ENCODE data around the gene BCO2. TPM values are rescaled to one million over a fixed set of nuclear protein-coding genes. Genes with fewer than 3 reads are reported as not detected.

The BCO2 gene
- total RNA-seq, 1 donor from 2014 or later: not detected

DNA sequence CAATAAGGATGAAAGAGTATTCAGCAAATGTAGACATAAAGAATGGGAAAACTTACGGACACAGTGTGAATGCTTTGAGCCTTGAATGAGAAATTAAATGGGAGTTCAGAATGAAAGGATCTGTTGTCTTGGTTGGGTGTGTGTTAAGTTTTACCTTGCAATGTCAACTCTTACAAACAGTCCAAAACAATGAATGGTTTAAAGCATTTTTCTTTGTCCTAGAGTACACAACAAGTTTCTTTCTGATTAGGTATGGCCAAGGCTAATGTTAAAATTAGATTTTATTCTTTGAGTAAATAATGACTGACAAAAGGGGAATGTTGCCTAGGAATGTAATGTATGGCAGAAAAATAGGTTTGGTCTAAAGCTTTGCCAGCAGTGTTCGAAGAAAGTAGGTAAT is 53.4 kb downstream of the BCO2 start:
- H3K79me2 ChIP-seq (ENCODE audit: low read depth): peaks cover 32% of the 10 kb centered on the region

DNA sequence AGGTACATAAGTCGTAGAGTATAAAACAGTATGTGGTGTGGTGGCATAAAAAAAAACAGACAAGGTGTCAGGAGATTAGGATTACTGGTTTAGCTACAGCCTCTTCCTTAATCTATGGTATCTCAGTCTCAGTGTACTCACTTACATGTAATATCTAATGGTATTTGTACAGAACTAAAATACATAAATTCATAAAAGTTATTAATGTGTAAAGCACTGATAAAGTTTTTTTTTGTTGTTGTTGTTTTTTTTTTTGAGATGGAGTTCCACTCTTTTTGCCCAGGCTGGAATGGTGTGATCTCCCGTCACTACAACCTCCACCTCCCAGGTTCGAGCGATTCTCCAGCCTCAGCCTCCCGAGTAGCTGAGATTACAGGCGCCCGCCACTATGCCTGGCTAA is 53.8 kb downstream of the BCO2 start:
- Histone ChIP-seq H3K4me3 (no peak overlapping the region), H3K27ac (no peak overlapping the region), H2AFZ (replicated peaks) (no peak overlapping the region), H3K9me3 (ENCODE audit: low read depth) (no peaks in the 10 kb centered on the region), H3K79me2 (ENCODE audit: low read depth) (peaks cover 32% of the 10 kb centered on the region), H3K36me3 (no peaks in the 10 kb centered on the region), H3K4me1 (peaks cover 10% of the 10 kb centered on the region), H3K27me3 (peaks cover 4% of the 10 kb centered on the region), H3K4me2 (no peak overlapping the region), H3K9ac (no peak overlapping the region), H4K20me1 (ENCODE audit: low read depth) (no peaks in the 10 kb centered on the region), H3F3A (ENCODE audit: low read depth) (no peaks in the 10 kb centered on the region)
- Mint-ChIP-seq H3K36me3 (peaks cover 8% of the 10 kb centered on the region), H3K27me3 (ENCODE audit: insufficient read depth, low read depth) (peaks cover 3% of the 10 kb centered on the region), H3K4me1 (peaks cover 15% of the 10 kb centered on the region), H3K4me3 (no peak overlapping the region), H3K27ac (no peak overlapping the region), H3K9me3 (no peaks in the 10 kb centered on the region)
- DNase-seq (ENCODE audit: low spot score): no peak
- TF ChIP-seq CTCF (IDR thresholded peaks at IDR 0.05) (no peak), EZH2phosphoT487 (IDR thresholded peaks at IDR 0.05) (no peak), EZH2 (IDR thresholded peaks at IDR 0.05) (no peak)

More for the DNA sequence above, 53.4 kb downstream of the BCO2 start:
- no peak overlapping the region for H3K27ac ChIP-seq
- Mint-ChIP-seq H3K27ac (no peak overlapping the region), H3K36me3 (peaks cover 8% of the 10 kb centered on the region), H3K4me3 (no peak overlapping the region), H3K9me3 (no peaks in the 10 kb centered on the region), H3K27me3 (ENCODE audit: insufficient read depth, low read depth) (peaks cover 3% of the 10 kb centered on the region), H3K4me1 (peaks cover 15% of the 10 kb centered on the region)
- H3K4me1 ChIP-seq: peaks cover 10% of the 10 kb centered on the region
- H3F3A ChIP-seq (ENCODE audit: low read depth): no peaks in the 10 kb centered on the region
- no peak overlapping the region for H3K4me2 ChIP-seq
- no peak overlapping the region for H2AFZ ChIP-seq (replicated peaks)
- no peak for DNase-seq (ENCODE audit: low spot score)
- TF ChIP-seq EZH2phosphoT487 (IDR thresholded peaks at IDR 0.05) (no peak), CTCF (IDR thresholded peaks at IDR 0.05) (no peak), EZH2 (IDR thresholded peaks at IDR 0.05) (no peak)
- peaks cover 9% of the 10 kb centered on the region for H3K27me3 ChIP-seq
- no peaks in the 10 kb centered on the region for H3K36me3 ChIP-seq
- H3K9ac ChIP-seq: no peak overlapping the region
- no peak overlapping the region for H3K4me3 ChIP-seq
- no peaks in the 10 kb centered on the region for H4K20me1 ChIP-seq (ENCODE audit: low read depth)
- no peaks in the 10 kb centered on the region for H3K9me3 ChIP-seq (ENCODE audit: low read depth)

GRCh38 chr11:112229746-112230433 is 54.6 kb downstream of the BCO2 start:
- Histone ChIP-seq H4K20me1 (ENCODE audit: low read depth) (no peaks in the 10 kb centered on the region), H3K4me2 (no peak overlapping the region)

More at GRCh38 chr11:112229746-112230433, 54.6 kb downstream of the BCO2 start:
- no peak overlapping the region for H3K27ac ChIP-seq
- peaks cover 10% of the 10 kb centered on the region for H3K4me1 ChIP-seq
- H3K4me3 ChIP-seq: no peak overlapping the region
- H3K9ac ChIP-seq: no peak overlapping the region
- no peak for DNase-seq (ENCODE audit: low spot score)
- no peaks in the 10 kb centered on the region for H3F3A ChIP-seq (ENCODE audit: low read depth)
- TF ChIP-seq CTCF (IDR thresholded peaks at IDR 0.05) (no peak), EZH2phosphoT487 (IDR thresholded peaks at IDR 0.05) (no peak), EZH2 (IDR thresholded peaks at IDR 0.05) (no peak)
- H3K27me3 ChIP-seq: no peaks in the 10 kb centered on the region
- peaks cover 15% of the 10 kb centered on the region for H3K4me1 Mint-ChIP-seq
- H3K79me2 ChIP-seq (ENCODE audit: low read depth): peaks cover 32% of the 10 kb centered on the region
- H3K9me3 ChIP-seq (ENCODE audit: low read depth): no peaks in the 10 kb centered on the region
- peaks cover 8% of the 10 kb centered on the region for H3K36me3 Mint-ChIP-seq
- peaks cover 3% of the 10 kb centered on the region for H3K27me3 Mint-ChIP-seq (ENCODE audit: insufficient read depth, low read depth)
- no peak overlapping the region for H3K4me3 Mint-ChIP-seq
- no peaks in the 10 kb centered on the region for H3K9me3 Mint-ChIP-seq
- H3K27ac Mint-ChIP-seq: no peak overlapping the region
- no peak overlapping the region for H2AFZ ChIP-seq (replicated peaks)
- H3K36me3 ChIP-seq: no peaks in the 10 kb centered on the region
